Peyer's patch (tissue), 4 donors: ENCODE results near the gene NDUFA13. TPM values are rescaled to one million over a fixed set of nuclear protein-coding genes. Genes with fewer than 3 reads are reported as not detected.

Experiments
- DNase-seq, 3 donors: peaks; one replicate each; pipeline ENCODE4 v3.0.0-alpha.2; 2017 to 2019
- H3K27ac ChIP-seq, 4 donors: fragments of 200-600 bp; sonication (generic); one replicate each; pipeline ENCODE4 v1.5.1; 2016 to 2019
- H3K27me3 ChIP-seq, 2 donors: fragments of 200-600 bp; sonication (generic); one replicate each; pipeline ENCODE4 v1.5.1; 2019
- H3K36me3 ChIP-seq, 3 donors: fragments of 200-600 bp; sonication (generic); one replicate each; pipeline ENCODE4 v1.5.1; 2016 to 2019
- H3K4me1 ChIP-seq, 4 donors: fragments of 200-600 bp; sonication (generic); one replicate each; pipeline ENCODE4 v1.5.1; 2016 to 2019
- H3K4me3 ChIP-seq, 4 donors: fragments of 200-600 bp; sonication (generic); 1 replicate in 3 of 4; 2 replicates in 1 of 4; pipeline ENCODE4 v1.5.1; 2016 to 2019; ENCODE audit warnings: mild to moderate bottlenecking in 1 of 4
- H3K9me3 ChIP-seq, 4 donors: fragments of 200-600 bp; sonication (generic); one replicate each; pipeline ENCODE4 v1.5.1; 2016 to 2019; ENCODE audit warnings: mild to moderate bottlenecking in 1 of 4
- POLR2A ChIP-seq, 2 donors: fragments of 450-650 bp; IDR thresholded peaks; one replicate each; pipeline ENCODE4 v1.5.1; 2017; ENCODE audit warnings: antibody characterized with exemption in 2 of 2, mild to moderate bottlenecking in 2 of 2, moderate library complexity in 2 of 2
- total RNA-seq, 4 donors: library from RNA; depleted of rRNA; stranded (reverse); fragments of >200 nt; gene quantifications; one replicate each; pipeline ENCODE4 v1.1.0, GENCODE V29; 2016
- TF ChIP-seq, protein P1 (sequence below), 6 experiments: fragments of 450-650 bp in 4 of 6; fragments of 200-600 bp in 2 of 6; sonication (generic) in 1 of 6; IDR thresholded peaks; one replicate each; pipeline ENCODE4 v1.5.1; 2017 to 2019; ENCODE audit warnings: antibody characterized with exemption in 6 of 6, mild to moderate bottlenecking in 3 of 6, moderate library complexity in 1 of 6

Gene NDUFA13
- total RNA-seq, 4 donors from 2014 or later, result 40.7 to 188 (median 126) TPM

DNA sequence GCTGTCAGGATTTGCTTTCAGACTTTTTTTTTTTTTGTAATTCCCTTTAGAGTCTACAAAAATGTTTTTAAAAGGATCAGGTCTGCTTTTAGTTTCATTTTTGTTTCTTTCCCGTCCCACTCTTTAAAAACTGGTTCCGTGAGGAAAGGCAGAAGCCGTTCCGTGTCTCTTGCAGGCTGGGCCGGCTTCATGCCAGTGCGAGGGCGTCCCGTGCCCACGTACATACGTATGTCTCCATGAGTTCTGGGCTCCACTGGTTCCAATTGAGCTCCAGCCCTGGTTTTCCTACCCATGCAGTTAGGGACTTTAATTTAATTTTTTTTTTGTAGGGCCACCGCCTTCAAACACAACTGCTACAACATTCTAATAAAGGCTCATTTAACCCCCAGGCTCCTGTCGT, 9.4 kb upstream of the NDUFA13 start:
- Histone ChIP-seq H3K27ac (no peak overlapping the region), H3K9me3 (no peaks in the 10 kb centered on the region), H3K36me3 (peaks cover 0 to 63% (median 0%) of the 10 kb centered on the region in 3 donors), H3K27me3 (no peaks in the 10 kb centered on the region), H3K4me3 (no peak overlapping the region), H3K4me1 (no peaks in the 10 kb centered on the region)
- DNase-seq, result no peak
- TF ChIP-seq POLR2A (IDR thresholded peaks at IDR 0.05), result no peak
- TF ChIP-seq, protein P1, sequence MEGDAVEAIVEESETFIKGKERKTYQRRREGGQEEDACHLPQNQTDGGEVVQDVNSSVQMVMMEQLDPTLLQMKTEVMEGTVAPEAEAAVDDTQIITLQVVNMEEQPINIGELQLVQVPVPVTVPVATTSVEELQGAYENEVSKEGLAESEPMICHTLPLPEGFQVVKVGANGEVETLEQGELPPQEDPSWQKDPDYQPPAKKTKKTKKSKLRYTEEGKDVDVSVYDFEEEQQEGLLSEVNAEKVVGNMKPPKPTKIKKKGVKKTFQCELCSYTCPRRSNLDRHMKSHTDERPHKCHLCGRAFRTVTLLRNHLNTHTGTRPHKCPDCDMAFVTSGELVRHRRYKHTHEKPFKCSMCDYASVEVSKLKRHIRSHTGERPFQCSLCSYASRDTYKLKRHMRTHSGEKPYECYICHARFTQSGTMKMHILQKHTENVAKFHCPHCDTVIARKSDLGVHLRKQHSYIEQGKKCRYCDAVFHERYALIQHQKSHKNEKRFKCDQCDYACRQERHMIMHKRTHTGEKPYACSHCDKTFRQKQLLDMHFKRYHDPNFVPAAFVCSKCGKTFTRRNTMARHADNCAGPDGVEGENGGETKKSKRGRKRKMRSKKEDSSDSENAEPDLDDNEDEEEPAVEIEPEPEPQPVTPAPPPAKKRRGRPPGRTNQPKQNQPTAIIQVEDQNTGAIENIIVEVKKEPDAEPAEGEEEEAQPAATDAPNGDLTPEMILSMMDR (IDR thresholded peaks at IDR 0.05), result no peak

DNA sequence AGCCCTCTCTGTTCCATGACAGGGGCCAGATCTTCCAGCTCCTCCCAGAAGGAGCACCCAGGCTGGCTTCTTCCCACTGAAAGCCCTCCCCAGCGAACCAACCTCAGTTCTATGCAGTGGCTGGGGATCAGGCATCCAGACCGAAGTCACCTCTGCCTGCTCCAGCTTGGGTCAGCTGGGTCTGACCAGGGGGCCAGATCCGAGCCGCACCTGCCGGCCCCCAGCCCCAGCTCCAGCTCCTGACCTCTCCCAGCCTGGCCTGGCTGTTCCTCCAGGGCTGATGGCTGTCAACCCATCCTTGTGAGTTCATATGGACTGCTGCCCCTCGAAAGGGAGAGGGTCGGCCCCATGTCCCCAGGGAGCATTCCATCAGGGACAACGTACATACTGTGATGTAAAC, 8.7 kb upstream of the NDUFA13 start:
- no peak for TF ChIP-seq POLR2A (IDR thresholded peaks at IDR 0.05)
- TF ChIP-seq, protein P1 (IDR thresholded peaks at IDR 0.05), result no peak
- no peak overlapping the region for H3K4me3 ChIP-seq
- H3K36me3 ChIP-seq, result peaks cover 0 to 55% (median 0%) of the 10 kb centered on the region in 3 donors
- H3K9me3 ChIP-seq, result no peaks in the 10 kb centered on the region
- no peak for DNase-seq
- no peaks in the 10 kb centered on the region for H3K4me1 ChIP-seq
- no peaks in the 10 kb centered on the region for H3K27me3 ChIP-seq
- H3K27ac ChIP-seq, result no peak overlapping the region

DNA sequence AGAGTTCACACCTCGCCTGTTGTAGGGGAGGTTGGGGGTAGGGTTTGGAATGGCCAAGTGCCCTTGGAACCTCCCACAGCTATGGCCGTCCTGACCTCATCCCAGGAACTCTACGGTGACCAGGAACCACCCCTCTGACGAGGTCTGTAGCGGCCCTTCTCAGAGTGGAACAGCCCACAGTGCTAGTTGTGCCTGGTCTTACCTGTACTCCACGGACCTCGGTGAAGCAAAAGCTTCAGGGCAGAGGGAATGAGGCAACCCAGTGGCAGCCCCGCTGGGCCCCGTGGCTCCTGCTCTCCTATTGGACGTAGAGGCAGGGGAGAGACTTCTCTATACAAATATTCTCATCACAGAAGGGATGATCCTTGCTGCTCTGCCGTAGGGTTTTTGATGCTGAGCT, 7.8 kb upstream of the NDUFA13 start:
- no peak overlapping the region for H3K4me3 ChIP-seq
- TF ChIP-seq, protein P1 (IDR thresholded peaks at IDR 0.05), result no peak
- TF ChIP-seq POLR2A (IDR thresholded peaks at IDR 0.05), result no peak
- no peaks in the 10 kb centered on the region for H3K27me3 ChIP-seq
- DNase-seq, result no peak
- H3K27ac ChIP-seq, result no peak overlapping the region
- H3K4me1 ChIP-seq, result no peaks in the 10 kb centered on the region
- H3K9me3 ChIP-seq, result no peaks in the 10 kb centered on the region
- H3K36me3 ChIP-seq, result peaks cover 0 to 47% (median 0%) of the 10 kb centered on the region in 3 donors

DNA sequence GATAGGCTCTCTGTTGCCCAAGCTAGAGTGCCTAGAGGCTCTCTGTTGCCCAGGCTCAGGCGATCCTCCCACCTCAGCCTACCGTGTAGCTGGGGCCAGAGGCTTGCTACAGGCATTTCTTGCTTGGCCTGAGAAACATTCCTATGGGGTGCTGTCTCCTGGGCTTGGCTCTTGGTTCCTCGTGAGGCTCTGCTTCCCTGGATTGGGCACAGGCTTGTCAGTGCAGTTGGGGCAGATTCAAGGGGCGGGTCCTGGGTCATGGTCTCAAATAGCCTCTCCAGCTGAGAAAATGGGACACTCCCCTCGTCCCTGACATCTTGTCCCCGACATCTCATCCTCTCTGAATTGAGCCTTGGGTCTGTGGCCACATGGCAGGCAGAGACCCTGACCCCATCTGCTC, 5.6 kb upstream of the NDUFA13 start:
- Histone ChIP-seq H3K9me3 (no peaks in the 10 kb centered on the region), H3K4me3 (no peak overlapping the region), H3K27me3 (no peaks in the 10 kb centered on the region), H3K27ac (no peak overlapping the region), H3K4me1 (peaks cover 0 to 4% (median 1%) of the 10 kb centered on the region in 4 donors), H3K36me3 (peaks cover 0 to 27% (median 0%) of the 10 kb centered on the region in 3 donors)
- TF ChIP-seq POLR2A (IDR thresholded peaks at IDR 0.05), result no peak
- TF ChIP-seq, protein P1 (IDR thresholded peaks at IDR 0.05), result no peak
- DNase-seq, result no peak

DNA sequence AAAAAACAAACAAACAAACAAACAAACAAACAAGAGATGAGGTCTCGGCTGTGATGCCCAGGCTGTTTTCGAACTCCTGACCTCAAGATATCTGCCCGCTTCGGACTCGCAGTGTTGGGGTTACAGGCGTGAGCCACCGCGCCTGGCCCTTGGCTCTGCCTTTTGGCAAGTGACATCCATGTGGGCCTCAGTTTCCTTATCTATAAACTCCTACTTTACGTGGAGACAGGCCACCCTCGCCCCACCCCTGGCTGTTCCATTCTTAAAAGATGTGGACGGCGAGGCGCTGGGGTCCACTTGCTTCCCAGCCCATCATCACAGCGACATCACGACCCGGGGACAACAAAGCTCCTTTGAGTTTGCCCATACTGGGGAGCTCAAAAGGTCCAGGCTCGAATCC, 2.3 kb upstream of the NDUFA13 start:
- H3K4me3 ChIP-seq, result peak overlapping the region in 2 of 4 donors; percentile 19 to 23

More for the DNA sequence above, 2.3 kb upstream of the NDUFA13 start:
- Histone ChIP-seq H3K4me1 (peaks cover 0 to 24% (median 8%) of the 10 kb centered on the region in 4 donors), H3K27me3 (no peaks in the 10 kb centered on the region), H3K27ac (no peak overlapping the region), H3K9me3 (no peaks in the 10 kb centered on the region), H3K36me3 (no peaks in the 10 kb centered on the region)
- DNase-seq, result no peak
- TF ChIP-seq POLR2A (IDR thresholded peaks at IDR 0.05), result no peak
- TF ChIP-seq, protein P1 (IDR thresholded peaks at IDR 0.05), result no peak
